ENCODE data around the gene DBR1.
"Not testable (repeated sequence)": the region's sequence is repeated elsewhere in the genome, so short reads cannot be mapped to it uniquely, and the experiment has no call there.

DBR1 gene

DNA sequence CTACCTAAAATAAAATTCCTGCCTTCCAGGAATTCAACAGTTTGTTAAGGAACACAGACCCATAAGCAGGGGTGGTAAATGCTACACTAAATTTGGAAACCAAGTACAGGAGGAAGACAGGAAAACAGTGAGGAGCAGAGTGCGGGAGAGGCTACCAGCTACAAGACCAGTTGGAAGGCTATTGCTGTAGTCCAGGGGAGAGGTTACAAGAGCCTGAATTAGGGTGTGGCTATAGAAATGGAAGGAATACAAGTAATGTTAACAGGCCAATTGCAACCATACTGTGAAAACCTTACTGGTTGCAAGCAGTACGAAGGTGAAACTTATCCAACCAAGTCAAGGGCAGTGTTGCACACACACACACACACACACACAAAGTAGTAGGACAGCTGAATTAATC lies 11.5 kb upstream of the DBR1 start:
- no peak for DNase-seq (ENCODE audit: low read depth)

DNA sequence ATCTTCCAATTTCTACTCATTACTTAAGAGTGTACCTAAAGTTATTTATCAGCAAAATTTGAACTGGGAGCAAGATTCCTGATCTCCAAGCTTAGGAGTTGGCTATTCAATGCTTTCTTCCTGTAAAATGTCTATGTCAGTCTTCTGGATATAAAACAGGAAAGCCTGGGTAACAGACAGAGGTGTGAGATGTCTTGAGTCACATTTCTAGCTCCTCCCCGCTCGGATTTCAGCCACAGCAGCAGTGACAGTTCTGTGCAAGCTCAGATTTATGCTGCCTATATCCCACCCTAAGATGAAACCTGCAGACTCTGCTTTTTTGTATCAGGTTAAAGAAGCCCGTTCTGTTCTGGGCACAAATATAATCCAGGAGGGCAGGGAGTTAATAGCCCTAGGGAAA lies 10.3 kb upstream of the DBR1 start:
- no peak for DNase-seq (ENCODE audit: low read depth)

DNA sequence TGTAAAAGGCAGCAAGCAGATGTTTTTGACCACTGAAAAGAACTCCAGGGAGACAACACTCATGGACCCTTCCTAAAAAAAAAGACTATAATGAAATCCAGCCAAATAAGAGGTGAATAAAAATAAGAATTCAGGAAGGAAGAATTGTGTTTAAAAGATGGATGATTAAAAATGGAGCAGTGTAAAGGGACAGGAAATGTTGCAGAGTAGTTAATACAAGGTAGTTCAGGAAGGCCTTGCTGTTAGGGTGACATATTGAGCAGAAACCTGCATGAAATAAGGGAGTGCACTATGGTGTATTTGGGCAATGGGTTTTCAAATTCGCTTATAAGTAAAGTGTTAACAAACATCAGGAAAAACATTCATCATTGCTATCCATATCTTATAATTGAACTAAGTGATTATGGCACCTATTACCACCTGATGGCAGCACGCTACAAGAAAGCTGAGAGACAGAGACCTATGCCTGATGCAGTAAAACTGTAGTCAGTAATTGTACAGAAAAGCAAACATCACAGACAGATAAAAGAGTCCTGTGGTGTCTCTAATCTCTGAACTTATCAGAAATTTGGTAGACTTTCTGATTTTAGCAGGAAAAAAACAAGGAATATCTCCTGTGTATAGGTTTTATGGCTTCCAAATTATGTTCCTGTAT lies 5.8 kb upstream of the DBR1 start:
- DNase-seq (ENCODE audit: low read depth): no peak

DNA sequence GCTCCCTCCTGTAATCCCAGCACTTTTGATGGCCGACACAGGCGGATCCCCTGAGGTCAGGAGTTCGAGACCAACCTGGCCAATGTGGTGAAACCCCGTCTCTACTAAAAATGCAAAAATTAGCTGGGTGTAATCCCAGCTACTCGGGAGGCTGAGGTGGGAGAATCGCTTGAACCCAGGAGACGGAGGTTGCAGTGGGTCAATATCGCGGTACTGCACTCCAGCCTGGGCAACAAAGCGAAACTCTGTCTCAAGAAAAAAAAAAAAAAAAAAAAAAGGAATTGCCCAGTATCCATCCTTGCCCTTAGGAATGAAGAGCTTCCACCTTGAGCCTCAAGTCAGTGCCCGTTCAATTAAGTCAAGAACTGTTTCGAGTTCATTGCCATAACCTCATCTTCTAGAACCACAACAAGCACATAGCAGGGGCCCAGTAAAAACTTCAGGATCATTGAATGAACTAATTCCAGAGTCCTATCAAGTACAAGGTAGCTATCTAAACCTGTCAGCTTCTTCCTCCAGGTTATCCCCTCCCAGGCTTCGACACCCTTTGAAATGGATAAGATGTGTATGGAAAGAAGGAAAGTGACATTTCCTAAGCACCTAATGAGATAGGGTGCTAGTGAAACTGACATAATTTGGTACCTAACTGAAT lies 826 bp downstream of the DBR1 start:
- no peak for DNase-seq (ENCODE audit: low read depth)

DNA sequence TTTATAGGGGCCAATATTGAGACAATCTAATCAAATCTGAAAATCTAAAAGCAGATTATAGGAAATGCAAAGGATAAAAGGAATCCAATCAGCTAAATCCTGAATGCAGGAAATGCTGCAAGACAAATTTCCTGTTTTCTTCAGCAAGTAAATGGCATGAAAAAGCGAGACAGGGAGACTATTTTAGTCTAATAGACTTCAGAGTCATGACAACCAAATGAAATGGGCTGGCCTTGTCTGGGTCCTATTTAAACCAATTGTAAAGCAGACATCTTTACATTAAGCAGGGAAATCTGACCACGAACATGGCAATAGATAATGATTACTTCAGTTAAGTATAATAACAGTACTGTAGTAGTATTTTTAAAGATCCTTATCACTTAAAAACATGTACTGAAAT lies 2.1 kb downstream of the DBR1 start:
- no peak for DNase-seq (ENCODE audit: low read depth)

DNA sequence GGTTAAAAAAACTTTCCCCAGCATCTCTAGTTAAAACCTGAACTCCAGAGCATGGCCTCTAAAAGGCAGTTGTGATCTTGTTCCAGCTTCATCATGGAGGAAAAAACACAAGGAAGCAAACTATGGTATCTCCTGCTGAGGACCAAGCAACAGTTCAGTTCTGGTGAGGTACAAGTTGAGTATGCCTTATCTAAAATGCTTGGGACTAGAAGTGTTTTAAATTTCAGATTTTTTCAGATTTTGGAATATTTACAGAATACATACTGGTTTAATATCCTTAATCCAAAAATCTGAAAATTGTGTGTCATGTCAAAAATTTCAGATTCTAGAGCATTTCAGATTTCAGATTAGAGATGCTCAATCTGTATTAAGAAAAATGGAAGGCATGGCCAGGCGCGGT lies 9.7 kb downstream of the DBR1 start:
- DNase-seq (ENCODE audit: low read depth): no peak

DNA sequence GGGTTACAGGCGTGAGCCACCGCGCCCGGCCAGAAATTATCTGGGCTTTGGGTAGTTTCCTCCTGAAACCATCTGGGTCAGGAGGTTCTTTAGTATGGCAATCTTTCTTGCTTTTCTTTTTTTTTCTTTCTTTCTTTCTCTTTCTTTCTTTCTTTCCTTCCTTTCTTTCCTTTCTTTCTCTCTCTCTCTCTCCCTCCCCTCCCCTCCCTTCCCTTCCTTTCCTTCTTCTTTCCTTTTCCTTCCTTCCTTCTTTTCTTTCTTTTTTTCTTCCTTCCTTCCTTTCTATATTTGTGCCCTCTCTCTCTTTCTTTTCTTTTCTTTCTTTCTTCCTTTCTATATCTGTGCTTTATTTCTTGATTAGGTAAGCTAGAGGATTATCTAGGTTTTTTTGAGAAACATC lies 17.0 kb downstream of the DBR1 start:
- no peak for DNase-seq (ENCODE audit: low read depth)

DNA sequence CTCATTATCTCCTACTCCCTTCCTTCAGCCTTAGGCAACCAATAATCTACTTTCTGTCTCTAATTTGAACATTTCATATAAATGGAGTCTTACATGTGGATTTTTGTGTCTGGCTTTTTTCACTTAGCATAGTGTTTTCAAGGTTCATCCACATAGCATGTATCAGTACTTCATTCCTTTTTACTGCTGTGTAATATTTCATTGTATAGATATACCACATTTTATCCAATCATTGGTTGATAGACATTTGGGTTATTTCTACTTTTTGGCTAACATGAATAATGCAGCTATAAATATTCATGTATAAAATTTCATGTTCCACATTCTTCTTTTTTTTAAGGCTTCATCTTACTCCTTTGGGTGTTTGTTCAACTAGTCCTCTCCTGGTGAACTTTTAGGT lies 20.2 kb downstream of the DBR1 start:
- DNase-seq (ENCODE audit: low read depth): no peak

DNA sequence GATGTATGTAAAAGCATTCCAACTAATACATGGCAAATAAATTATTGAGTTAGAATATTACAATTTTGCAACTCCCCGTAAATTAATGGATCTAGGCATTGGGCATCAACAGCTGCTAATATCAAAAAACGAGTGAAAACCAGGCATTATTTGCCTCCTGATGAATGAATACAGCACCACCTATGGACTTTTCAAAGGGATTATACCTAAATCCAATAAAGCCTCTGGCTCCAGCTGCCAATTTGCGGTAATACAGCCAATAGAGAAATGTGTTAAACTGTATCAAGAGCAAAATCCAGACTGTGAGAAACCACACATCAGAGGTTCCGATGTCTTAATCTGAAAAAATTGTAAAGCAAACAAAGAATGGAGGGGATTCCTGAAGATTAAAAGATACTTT lies 26.2 kb downstream of the DBR1 start:
- no peak for DNase-seq (ENCODE audit: low read depth)

DNA sequence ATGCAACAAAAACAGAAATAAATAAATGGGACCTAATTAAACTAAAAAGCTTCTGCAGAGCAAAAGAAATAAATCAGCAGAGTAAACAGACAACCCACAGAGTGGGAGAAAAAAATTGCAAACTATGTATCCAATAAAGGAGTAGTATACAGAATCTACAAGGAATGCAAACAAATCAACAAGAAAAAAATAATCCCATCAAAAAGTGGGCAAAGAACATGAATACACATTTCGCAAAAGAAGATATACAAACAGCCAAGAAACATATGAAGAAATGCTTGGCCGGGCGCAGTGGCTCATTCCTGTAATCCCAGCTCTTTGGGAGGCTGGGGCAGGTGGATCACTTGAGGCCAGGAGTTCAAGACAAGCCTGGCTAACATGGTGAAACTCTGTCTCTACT lies 32.5 kb downstream of the DBR1 start:
- DNase-seq (ENCODE audit: low read depth): not testable (repeated sequence)

DNA sequence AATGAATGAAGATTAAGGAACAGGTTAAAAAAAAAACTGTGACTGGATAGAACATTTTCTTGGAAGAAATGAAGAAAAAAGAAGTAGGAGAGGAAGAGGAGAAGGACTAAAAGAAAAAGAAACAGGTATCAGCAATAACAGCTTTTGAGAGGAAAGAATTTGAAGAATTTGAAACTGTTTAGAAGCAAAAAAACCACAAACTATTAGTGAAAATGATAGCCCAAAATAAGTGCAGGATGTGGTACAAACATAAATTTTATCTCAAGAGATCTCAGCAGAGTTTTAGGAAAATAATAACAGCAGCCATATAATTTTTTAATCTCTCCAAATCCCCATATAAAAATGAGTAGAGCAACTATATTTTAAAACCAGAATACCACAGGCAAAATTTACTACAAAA lies 33.8 kb downstream of the DBR1 start:
- no peak for DNase-seq (ENCODE audit: low read depth)

DNA sequence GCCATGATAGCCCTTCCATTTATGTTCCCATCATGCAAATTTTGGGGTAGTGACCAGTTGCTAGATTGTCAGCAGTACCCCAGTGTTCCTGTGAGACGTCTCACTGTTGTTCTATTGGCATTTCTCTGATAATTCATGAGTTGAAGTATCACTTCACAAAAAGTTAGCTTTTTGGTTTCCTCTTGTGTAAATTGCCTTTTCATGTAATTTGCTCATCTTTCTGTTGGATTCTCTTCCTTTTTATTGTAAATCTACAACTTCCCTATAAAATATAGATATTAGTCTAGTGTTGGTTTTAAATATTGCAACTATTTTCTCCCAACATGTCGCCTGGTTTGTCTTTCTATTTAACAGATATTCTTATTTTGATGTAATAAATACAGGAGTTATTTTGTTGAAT lies 35.0 kb downstream of the DBR1 start:
- DNase-seq (ENCODE audit: low read depth): no peak

DNA sequence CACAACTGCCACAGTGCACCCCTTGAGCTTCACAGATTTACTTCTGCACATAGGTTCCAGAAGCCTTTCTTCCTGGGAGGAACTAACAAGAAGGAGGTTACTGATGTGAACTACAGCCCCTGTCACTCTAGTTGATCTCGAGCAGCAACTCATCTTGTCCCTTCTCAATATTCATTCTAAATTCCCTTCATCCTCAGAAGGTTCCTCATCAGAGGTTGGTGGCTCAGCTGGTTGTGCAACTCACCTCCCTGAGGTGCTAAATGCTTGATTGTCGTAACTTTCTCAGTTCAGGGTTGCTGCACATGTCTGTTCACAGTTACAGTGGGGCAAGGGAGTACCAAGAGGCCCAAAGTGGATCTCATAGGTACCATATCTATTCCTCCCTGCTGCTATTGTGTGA lies 36.9 kb downstream of the DBR1 start:
- no peak for DNase-seq (ENCODE audit: low read depth)

DNA sequence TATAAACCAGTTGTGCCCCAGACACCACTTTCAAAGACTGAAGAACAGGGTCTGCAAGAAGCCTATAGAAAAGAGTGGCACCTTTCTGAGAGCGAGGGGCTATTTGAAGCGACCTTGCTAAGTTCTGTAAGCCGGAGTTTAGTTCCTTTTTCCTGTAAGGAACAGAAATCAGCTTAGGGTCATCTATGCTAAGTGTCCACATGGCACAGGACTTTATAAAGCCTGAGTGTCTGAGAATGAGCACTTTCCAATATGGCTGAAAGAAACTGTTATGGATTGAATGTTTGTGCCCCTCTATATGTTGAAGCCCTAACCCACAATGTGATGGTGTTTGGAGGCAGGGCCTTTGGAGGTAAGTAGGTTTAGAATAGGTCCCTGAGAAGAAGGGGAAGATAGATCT lies 38.5 kb downstream of the DBR1 start:
- no peak for DNase-seq (ENCODE audit: low read depth)

DNA sequence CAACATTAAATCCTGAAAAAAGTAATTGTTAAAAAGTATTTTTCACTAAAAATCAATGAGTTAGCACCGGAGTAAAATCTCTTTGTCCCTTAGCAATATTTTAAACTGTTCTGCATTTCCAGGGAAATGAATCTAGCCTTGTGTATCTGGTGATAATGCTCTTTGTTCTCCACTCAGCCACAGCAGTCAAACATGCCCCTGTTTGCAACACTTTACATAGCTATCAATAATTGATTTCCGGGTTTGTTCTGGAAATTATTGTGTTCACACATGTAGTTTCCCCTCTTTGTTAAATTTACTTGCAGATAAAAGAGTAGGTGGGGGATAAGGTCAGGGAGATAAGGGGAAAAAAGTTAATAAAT lies 38.9 kb downstream of the DBR1 start:
- DNase-seq (ENCODE audit: low read depth): no peak

DNA sequence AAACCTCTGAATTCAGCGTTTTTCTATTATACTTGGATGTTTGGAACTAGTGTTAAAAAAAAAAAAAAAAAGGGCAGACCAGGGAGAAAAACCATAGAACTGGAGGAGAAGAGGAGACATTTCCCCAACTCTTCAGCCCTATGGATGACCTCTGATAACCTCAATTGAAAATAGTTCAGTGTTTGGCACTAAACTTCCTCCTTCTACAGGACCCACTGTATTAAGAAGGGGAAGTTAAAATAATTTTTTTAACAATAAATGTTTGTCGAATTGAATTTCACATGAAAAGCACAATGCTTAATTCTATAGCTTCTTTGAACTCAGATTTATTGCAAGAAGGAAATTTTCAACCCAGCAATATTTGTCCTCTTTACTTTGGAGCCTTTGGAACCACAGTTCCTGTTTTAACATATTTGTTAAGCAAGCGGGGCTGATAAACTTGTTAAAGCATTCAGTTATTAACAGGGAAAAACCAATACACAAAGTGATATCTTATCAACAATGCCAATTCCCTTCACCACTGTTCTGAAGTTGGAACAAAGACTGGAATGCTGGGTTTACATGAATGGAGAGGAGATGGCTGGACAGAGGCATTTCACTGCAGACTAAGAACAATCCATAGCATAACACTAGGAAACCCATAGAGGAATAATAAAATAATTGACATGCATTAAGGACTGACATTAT lies 39.4 kb downstream of the DBR1 start:
- no peak for DNase-seq (ENCODE audit: low read depth)

DNA sequence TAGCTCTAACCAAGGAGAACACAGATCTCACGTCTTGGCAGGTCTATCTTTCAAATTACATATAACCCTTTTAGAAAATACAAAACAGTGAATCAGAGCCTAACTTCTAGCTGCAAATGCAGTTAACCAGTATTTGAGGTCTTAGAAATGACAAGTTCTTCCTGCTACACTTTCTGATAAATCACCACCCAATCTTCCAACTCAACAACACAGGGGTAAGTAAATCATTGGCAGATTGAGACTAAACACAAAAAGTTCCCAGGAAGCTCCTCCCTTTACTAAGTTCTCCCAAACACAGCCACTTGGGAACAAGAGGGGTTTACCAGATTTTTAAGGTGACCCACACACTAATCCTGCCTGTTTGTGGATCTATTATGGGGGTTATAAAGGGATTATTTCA lies 42.5 kb downstream of the DBR1 start, which contains the start of gene A4GNT:
Gene A4GNT (minus strand): TSS at position 152 of the 400 bp plus-strand sequence. CDS start 1,134 bp downstream, outside the sequence.
- no peak for DNase-seq (ENCODE audit: low read depth)

DNA sequence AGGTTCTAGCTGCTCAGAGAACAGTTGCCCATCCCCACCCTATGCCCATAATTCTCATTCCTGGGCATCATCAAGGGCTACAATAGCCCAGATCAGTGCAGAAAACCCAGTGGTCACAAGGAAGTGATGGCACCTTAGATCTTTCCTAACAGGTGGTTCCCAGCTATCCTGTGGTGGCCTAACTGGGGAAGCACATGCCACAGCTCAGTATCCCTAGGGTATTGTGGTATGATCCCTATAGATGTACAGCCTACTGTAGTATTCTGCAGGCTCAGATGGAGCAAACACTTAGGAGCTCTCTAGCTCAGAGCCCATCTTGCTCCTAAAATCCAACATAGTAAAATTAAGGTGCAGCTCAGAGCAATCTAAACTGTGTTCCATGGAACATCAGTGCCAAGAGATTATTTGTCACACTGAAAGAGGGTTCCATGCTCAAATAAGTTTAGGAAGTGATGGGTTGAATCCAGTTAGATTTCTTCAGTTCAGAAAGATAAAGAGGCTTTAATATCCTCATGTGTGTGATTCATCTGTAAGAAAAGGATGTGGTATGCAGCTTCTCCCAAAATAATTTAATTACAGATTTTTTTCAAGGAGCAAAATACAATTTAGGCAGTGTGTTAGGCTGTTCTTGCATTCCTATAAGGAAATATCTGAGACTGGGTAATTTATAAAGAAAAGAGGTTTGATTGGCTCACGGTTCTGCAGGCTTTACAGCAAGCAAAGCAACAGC lies 46.9 kb downstream of the DBR1 start:
- no peak for DNase-seq (ENCODE audit: low read depth)

DNA sequence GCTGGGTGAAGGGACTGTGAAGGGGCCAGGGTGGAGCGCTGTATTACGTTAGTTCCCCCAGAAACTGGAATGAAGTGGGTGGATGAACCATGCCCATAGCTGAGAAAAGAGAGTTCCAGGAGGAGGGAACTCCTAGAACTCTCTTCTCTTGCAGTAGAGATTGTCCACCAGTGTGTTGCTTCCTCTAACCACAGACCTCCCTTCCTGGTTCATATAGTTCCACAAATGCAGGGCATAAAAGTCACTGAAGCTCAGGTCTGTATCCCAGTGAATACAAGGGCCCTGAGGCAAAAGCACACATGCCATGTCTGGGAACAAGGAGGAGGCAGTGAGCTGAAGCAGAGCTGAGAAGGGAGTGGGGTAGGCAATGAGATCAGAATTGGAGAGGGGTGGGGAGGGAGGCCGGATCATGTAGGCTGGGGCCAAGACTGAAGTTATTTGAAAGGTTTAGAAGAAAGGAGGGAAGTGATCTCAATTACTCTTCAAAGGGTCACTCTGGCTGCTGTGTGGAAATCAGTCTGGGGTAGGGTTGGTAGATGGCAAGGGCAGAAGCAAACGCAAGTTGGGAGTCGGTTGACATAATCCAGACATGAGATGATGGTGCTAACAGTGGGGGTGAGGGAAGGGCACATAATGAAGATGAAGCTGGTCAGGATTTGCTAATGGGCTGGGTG lies 49.0 kb downstream of the DBR1 start:
- DNase-seq (ENCODE audit: low read depth): no peak

DNA sequence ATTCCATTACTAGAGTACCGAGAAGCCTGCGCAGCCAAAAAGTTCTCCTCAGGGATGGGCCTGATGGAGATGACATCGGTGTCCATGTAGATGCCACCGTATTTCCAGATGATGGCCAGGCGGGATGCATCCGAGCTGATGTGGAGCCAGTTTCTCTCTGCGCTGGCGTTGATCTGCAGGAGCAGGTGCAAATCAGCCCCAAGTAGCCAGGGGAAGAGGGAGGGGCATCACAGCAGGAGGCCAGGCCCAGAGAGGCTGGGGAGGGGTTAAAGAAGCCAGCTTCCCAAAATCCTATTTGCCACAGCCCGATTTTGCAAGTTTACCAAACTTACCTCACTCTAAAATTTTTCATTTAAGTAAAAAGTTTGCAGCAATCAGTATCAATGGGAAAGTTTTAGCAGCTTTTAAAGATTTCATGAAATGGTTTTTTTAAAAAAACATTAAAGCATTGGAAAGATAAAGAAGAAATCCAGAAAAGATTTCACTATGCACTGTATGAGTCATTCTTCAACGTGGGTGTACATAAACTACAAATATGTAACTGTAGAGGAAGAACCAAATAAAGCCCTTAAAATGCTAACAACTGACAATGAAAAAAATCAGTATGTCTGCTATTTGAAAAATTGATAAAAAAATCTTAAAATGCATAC lies 49.9 kb downstream of the DBR1 start:
- DNase-seq (ENCODE audit: low read depth): no peak

DNA sequence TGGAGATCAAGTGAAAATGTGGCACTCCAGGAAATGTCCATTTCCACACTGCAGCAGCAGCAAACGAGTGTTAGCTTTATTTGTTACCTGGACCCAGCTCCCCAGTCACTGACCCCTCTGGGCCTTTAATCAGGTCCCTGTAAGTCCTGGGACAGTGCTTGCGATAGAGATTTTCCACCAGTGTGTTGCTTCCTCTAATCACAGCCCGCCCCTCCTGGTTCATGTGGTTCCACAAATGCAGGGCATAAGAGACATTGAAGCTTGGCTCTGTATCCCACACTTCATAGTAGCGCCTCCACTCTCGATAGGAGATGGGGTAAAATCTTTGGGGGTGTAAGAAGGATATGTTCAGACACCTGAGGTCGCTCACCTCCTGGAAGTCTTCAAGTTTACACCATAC lies 50.5 kb downstream of the DBR1 start:
- no peak for DNase-seq (ENCODE audit: low read depth)

DNA sequence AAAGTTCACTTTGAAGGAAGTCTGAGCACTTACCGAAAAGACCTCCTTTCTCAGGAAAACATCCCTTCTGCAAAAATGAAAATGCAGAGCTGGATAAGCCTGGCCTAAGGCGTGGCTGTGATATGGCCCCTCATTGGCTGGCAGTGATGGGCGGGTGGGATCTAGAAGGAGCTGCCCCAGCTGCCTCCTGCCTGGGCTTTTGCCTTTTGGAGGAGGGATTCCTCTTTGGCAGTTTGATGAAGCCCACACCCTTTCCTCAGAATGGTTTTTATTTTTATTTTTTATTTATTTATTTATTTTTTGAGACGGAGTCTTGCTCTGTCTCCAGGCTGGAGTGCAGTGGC lies 55.3 kb downstream of the DBR1 start:
- no peak for DNase-seq (ENCODE audit: low read depth)
